Measurements from ENCODE around the gene TEDC2. TPM values are rescaled to one million over a fixed set of nuclear protein-coding genes. Genes with fewer than 3 reads are reported as not detected.
A peak's percentile ranks its signal among the peaks of the same experiment; 100 is the strongest.

The TEDC2 gene
- total and polyA plus RNA-seq, 2 experiments from 2014 or later, result 27.3 to 34.4 TPM

DNA sequence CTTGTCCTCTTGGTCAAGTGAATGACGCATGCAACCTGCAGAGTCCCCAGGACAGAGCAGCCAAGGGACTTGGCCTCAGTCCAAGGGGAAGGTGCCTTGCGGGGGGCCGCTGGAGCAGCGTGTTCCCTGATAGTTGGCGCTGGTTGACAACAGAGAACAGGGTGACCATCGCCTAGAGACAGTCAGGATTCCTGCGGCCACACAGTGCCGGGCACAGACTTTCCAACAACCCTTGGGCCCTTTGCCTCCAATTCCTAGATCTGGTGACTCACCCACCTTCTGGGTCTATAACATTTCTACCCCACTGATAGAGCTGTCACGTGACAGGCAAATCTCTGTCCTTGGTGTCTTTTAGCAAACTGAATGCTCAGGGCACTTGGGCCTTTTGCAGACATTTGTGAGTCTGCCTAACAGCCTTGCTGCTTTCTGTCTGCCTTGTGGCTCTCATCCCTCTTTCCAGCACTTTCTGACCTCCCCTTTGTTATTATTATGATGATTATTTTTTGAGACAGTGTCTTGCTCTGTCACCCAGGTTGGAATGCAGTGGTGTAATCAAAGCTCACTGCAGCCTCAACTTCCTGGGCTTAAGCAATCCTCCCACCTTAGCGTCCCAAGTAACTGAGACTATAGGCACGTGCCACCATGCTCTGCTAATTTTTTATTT is 11.9 kb upstream of the TEDC2 start:
- no peaks in the 10 kb centered on the region for H3K9me3 ChIP-seq (ENCODE audit: low read depth)
- no peak for TF ChIP-seq CTCF (IDR thresholded peaks at IDR 0.05; ENCODE audit: low read depth, low read length)
- no peaks in the 10 kb centered on the region for H3K27me3 ChIP-seq
- no peak overlapping the region for H3K27ac ChIP-seq
- H3K36me3 ChIP-seq, result peaks cover 23% of the 10 kb centered on the region
- H3K4me3 ChIP-seq, result no peak overlapping the region
- no peaks in the 10 kb centered on the region for H3K4me1 ChIP-seq (ENCODE audit: low read depth)
- peak in 1 of 2 donors; percentile 35 for DNase-seq (ENCODE audit: low read depth in 1 of 2, low spot score in 1 of 2)

DNA sequence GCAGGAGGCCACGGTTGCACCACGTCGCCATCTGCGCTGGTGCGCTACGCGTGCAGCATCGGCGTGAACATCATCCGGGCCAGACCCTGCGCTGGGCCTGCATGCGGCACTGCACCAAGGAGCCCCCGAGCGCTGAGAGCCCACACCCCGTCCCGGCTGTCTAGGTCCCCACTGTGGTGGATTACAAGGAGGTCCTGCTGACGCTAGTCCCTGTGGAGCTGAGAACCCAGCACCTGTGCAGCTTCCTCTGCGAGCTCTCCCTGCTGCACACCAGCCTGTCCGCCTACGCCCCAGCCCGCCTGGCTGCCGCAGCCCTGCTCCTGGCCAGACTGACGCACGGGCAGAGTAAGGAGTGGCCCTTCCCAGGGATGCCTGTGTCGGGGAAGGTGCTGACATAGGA is 10.8 kb upstream of the TEDC2 start:
- H3K36me3 ChIP-seq, result peaks cover 26% of the 10 kb centered on the region

DNA sequence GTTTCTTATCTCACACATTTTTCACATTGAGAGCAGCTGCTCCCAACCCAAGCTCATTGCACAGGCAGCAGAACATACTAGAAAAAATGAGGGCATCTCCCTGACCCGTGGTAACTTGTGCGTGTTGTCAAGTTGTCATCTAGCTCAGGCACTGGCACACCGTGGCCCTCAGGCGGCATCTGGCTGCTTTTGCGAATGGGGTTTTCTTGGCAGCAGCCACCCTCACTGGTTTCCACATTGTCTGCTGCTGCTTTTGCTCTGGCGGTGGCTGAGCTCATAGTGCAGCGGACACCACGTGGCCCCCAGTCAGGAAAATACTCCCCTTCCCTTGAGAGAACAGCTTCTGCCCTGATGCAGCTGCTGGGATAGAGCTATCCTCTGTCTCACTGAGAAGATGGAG is 9.4 kb upstream of the TEDC2 start:
- H3K4me1 ChIP-seq (ENCODE audit: low read depth), result no peaks in the 10 kb centered on the region
- H3K27me3 ChIP-seq, result no peaks in the 10 kb centered on the region
- no peaks in the 10 kb centered on the region for H3K9me3 ChIP-seq (ENCODE audit: low read depth)
- H3K27ac ChIP-seq, result no peak overlapping the region
- H3K36me3 ChIP-seq, result peaks cover 24% of the 10 kb centered on the region
- no peak for TF ChIP-seq CTCF (IDR thresholded peaks at IDR 0.05; ENCODE audit: low read depth, low read length)
- no peak overlapping the region for H3K4me3 ChIP-seq
- DNase-seq (ENCODE audit: low read depth in 1 of 2, low spot score in 1 of 2), result no peak

More for the DNA sequence above, 10.8 kb upstream of the TEDC2 start:
- Histone ChIP-seq H3K27ac (no peak overlapping the region), H3K4me3 (no peak overlapping the region), H3K9me3 (ENCODE audit: low read depth) (no peaks in the 10 kb centered on the region), H3K4me1 (ENCODE audit: low read depth) (no peaks in the 10 kb centered on the region), H3K27me3 (no peaks in the 10 kb centered on the region)
- DNase-seq (ENCODE audit: low read depth in 1 of 2, low spot score in 1 of 2), result no peak
- TF ChIP-seq CTCF (IDR thresholded peaks at IDR 0.05; ENCODE audit: low read depth, low read length), result no peak

DNA sequence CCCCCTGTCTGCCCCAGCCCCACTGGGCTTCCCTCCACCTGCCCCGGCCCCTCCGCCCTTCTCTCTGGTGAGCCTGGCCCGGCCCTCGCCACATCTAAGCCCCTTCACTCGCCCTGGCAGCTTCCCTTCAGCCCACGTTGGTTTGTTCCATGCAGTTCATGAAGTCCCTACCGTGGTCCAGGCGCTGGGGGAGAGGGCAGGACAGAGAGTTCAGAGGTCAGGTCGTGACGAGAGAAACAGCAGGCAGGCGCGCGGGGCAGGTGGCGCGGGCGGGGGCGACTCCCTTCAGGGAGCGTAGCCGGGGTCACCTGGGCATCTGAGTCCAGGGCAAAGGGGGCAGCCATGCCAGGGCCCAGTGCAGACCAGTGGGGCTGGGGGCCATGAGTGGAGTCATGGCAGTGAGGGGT is 8.9 kb upstream of the TEDC2 start:
- peaks cover 21% of the 10 kb centered on the region for H3K36me3 ChIP-seq
- TF ChIP-seq CTCF (IDR thresholded peaks at IDR 0.05; ENCODE audit: low read depth, low read length), result no peak
- H3K27ac ChIP-seq, result no peak overlapping the region
- no peak for DNase-seq (ENCODE audit: low read depth in 1 of 2, low spot score in 1 of 2)
- no peak overlapping the region for H3K4me3 ChIP-seq
- H3K4me1 ChIP-seq (ENCODE audit: low read depth), result no peaks in the 10 kb centered on the region
- H3K9me3 ChIP-seq (ENCODE audit: low read depth), result no peaks in the 10 kb centered on the region
- H3K27me3 ChIP-seq, result no peaks in the 10 kb centered on the region

- no peaks in the 10 kb centered on the region for H3K9me3 ChIP-seq (ENCODE audit: low read depth)
- H3K27me3 ChIP-seq, result no peaks in the 10 kb centered on the region
- H3K4me3 ChIP-seq, result no peak overlapping the region
- H3K27ac ChIP-seq, result no peak overlapping the region
- no peak for DNase-seq (ENCODE audit: low read depth in 1 of 2, low spot score in 1 of 2)
- H3K36me3 ChIP-seq, result peaks cover 21% of the 10 kb centered on the region
- H3K4me1 ChIP-seq (ENCODE audit: low read depth), result no peaks in the 10 kb centered on the region
- no peak for TF ChIP-seq CTCF (IDR thresholded peaks at IDR 0.05; ENCODE audit: low read depth, low read length)
These were observed 8.0 kb upstream of the TEDC2 start for GRCh38 chr16:2451851-2452320.

All from cardiac muscle cell (in vitro differentiated cells and primary cell).